GM18499 (cell line): Measurements from ENCODE around the gene TECRL.

Source experiments
- ATAC-seq: cut with Tn5 transposase; IDR thresholded peaks from one replicate; pipeline ENCODE4 v1.9.1; 2021; ENCODE audit warnings: moderate number of reproducible peaks; ENCODE audit not compliant: insufficient read depth, unreplicated experiment

The TECRL gene

GRCh38 chr4:64334964-64335363 lies 74.3 kb downstream of the TECRL start:
- ATAC-seq: no peak

GRCh38 chr4:64330143-64330542 lies 79.1 kb downstream of the TECRL start:
- ATAC-seq: no peak

- no peak for ATAC-seq
These were observed 82.0 kb downstream of the TECRL start for GRCh38 chr4:64327237-64327636.

GRCh38 chr4:64326507-64326906 lies 82.7 kb downstream of the TECRL start:
- ATAC-seq: no peak

GRCh38 chr4:64306255-64306565 lies 103.0 kb downstream of the TECRL start:
- ATAC-seq: no peak

GRCh38 chr4:64305565-64306254 lies 103.5 kb downstream of the TECRL start:
- no peak for ATAC-seq

GRCh38 chr4:64272432-64272831 lies 136.8 kb downstream of the TECRL start:
- no peak for ATAC-seq

GRCh38 chr4:64271601-64272081 lies 137.6 kb downstream of the TECRL start:
- ATAC-seq: no peak

- ATAC-seq: no peak
These were observed 142.6 kb downstream of the TECRL start for GRCh38 chr4:64266669-64267068.

GRCh38 chr4:64266263-64266662 lies 143.0 kb downstream of the TECRL start:
- ATAC-seq: no peak

- ATAC-seq: no peak
These were observed 157.5 kb downstream of the TECRL start for GRCh38 chr4:64251781-64252180.

GRCh38 chr4:64250488-64250887 lies 158.8 kb downstream of the TECRL start:
- ATAC-seq: no peak

GRCh38 chr4:64250061-64250460 lies 159.2 kb downstream of the TECRL start:
- ATAC-seq: no peak

GRCh38 chr4:64248186-64248585 lies 161.1 kb downstream of the TECRL start:
- no peak for ATAC-seq

GRCh38 chr4:64230709-64231310 lies 178.4 kb downstream of the TECRL start:
- no peak for ATAC-seq
